HEK293 (cell line): ENCODE data around the gene DGKD.

Experiments used
- KLF9 ChIP-seq: fragments of 450-650 bp; formaldehyde crosslinking; IDR thresholded peaks from 2 replicates; pipeline ENCODE4 v1.5.1; 2016; ENCODE audit warnings: missing biosample characterization, missing genetic modification characterization, low read depth
- MYNN ChIP-seq: fragments of 450-650 bp; formaldehyde crosslinking; IDR thresholded peaks from 2 replicates; pipeline ENCODE4 v1.5.1; 2016; ENCODE audit warnings: missing biosample characterization, missing genetic modification characterization, borderline replicate concordance
- RBAK ChIP-seq: fragments of 450-650 bp; formaldehyde crosslinking; IDR thresholded peaks from 2 replicates; pipeline ENCODE4 v1.5.1; 2016; ENCODE audit warnings: missing biosample characterization, missing genetic modification characterization
- TCF7L2 ChIP-seq: IDR thresholded peaks from 2 replicates; pipeline ENCODE4 v1.6.1; 2011; ENCODE audit warnings: low read depth, mild to moderate bottlenecking, inconsistent platforms, low read length, moderate library complexity, borderline replicate concordance
- TRIM28 ChIP-seq: IDR thresholded peaks from 2 replicates; pipeline ENCODE4 v1.6.1; 2011; ENCODE audit warnings: low read length, control low read depth, borderline replicate concordance
- ZFHX2 ChIP-seq: fragments of 450-650 bp; formaldehyde crosslinking; conservative IDR thresholded peaks from 2 replicates; pipeline ENCODE4 v1.5.1; 2016; ENCODE audit warnings: missing biosample characterization, missing genetic modification characterization
- ZNF140 ChIP-seq: fragments of 450-650 bp; formaldehyde crosslinking; IDR thresholded peaks from 2 replicates; pipeline ENCODE4 v1.5.1; 2016; ENCODE audit warnings: missing biosample characterization, missing genetic modification characterization
- ZNF776 ChIP-seq: fragments of 450-650 bp; formaldehyde crosslinking; IDR thresholded peaks from 2 replicates; pipeline ENCODE4 v1.5.0; 2017; ENCODE audit warnings: missing biosample characterization, missing genetic modification characterization, borderline replicate concordance
- TF ChIP-seq, protein P1 (sequence below): fragments of 450-650 bp; formaldehyde crosslinking; IDR thresholded peaks from 2 replicates; pipeline ENCODE4 v1.5.1; 2016; ENCODE audit warnings: missing biosample characterization, missing genetic modification characterization
- TF ChIP-seq, protein P2 (sequence below): fragments of 450-650 bp; formaldehyde crosslinking; IDR thresholded peaks from 2 replicates; pipeline ENCODE4 v1.5.1; 2016; ENCODE audit warnings: missing biosample characterization, missing genetic modification characterization, low read depth
- TF ChIP-seq, protein P3 (sequence below): fragments of 450-650 bp; formaldehyde crosslinking; IDR thresholded peaks from 2 replicates; pipeline ENCODE4 v1.5.1; 2016; ENCODE audit warnings: missing biosample characterization, missing genetic modification characterization, borderline replicate concordance

DNA sequence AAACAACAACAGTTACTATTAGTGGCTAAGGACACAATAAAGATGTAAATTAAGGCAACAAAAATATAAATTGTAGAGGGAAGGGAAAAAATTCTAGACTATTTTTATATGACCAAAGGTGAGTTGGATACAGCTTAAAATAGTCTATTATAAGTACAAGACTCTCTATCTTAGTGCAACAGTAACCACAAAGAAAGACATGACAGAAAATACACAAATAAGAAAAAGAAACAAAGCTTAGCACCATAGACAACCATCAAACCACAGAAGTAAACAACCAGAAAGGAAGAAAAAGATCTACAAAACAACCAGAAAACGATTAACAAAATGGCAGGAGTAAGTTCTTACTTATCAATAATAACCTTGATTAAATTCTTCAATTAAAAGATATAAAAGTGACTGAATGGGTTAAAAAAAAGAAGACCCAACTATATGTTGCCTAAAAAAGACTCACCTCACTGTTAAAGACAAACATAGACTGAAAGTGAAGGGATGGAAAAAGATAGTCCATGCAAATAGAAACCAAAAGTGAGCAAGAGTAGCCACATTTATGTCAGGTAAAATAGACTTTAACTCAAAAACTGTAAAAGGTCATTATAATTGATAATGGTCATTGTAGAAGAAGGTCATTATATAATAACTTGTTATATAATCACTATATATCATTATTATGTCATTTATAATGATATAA is 149.8 kb downstream of the DGKD start:
- TF ChIP-seq KLF9 (tag by site-specific recombination) (no peak), RBAK (tag by site-specific recombination) (no peak), ZNF140 (no peak), TRIM28 (no peak), ZNF776 (tag by site-specific recombination) (no peak), TCF7L2 (no peak), MYNN (tag by site-specific recombination) (no peak), ZFHX2 (tag by site-specific recombination) (no peak)
- TF ChIP-seq, protein P1, sequence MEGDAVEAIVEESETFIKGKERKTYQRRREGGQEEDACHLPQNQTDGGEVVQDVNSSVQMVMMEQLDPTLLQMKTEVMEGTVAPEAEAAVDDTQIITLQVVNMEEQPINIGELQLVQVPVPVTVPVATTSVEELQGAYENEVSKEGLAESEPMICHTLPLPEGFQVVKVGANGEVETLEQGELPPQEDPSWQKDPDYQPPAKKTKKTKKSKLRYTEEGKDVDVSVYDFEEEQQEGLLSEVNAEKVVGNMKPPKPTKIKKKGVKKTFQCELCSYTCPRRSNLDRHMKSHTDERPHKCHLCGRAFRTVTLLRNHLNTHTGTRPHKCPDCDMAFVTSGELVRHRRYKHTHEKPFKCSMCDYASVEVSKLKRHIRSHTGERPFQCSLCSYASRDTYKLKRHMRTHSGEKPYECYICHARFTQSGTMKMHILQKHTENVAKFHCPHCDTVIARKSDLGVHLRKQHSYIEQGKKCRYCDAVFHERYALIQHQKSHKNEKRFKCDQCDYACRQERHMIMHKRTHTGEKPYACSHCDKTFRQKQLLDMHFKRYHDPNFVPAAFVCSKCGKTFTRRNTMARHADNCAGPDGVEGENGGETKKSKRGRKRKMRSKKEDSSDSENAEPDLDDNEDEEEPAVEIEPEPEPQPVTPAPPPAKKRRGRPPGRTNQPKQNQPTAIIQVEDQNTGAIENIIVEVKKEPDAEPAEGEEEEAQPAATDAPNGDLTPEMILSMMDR (tag by site-specific recombination): no peak
- TF ChIP-seq, protein P2, sequence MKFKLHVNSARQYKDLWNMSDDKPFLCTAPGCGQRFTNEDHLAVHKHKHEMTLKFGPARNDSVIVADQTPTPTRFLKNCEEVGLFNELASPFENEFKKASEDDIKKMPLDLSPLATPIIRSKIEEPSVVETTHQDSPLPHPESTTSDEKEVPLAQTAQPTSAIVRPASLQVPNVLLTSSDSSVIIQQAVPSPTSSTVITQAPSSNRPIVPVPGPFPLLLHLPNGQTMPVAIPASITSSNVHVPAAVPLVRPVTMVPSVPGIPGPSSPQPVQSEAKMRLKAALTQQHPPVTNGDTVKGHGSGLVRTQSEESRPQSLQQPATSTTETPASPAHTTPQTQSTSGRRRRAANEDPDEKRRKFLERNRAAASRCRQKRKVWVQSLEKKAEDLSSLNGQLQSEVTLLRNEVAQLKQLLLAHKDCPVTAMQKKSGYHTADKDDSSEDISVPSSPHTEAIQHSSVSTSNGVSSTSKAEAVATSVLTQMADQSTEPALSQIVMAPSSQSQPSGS (tag by site-specific recombination): no peak
- TF ChIP-seq, protein P3, sequence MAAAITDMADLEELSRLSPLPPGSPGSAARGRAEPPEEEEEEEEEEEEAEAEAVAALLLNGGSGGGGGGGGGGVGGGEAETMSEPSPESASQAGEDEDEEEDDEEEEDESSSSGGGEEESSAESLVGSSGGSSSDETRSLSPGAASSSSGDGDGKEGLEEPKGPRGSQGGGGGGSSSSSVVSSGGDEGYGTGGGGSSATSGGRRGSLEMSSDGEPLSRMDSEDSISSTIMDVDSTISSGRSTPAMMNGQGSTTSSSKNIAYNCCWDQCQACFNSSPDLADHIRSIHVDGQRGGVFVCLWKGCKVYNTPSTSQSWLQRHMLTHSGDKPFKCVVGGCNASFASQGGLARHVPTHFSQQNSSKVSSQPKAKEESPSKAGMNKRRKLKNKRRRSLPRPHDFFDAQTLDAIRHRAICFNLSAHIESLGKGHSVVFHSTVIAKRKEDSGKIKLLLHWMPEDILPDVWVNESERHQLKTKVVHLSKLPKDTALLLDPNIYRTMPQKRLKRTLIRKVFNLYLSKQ (tag by site-specific recombination): no peak
